Ecto neural progenitor cell (in vitro differentiated cells): Measurements from ENCODE around the gene ZBED1.

Source experiments
- DNase-seq: peaks from one replicate; pipeline ENCODE4 v3.0.0-alpha.2; 2018; ENCODE audit warnings: low spot score

The ZBED1 gene

GRCh38 chrX:2452799-2453198, 48.0 kb downstream of the ZBED1 start:
- DNase-seq, result no peak

- DNase-seq, result no peak
Observed at GRCh38 chrX:2452317-2452784, 48.4 kb downstream of the ZBED1 start.

GRCh38 chrX:2451501-2452316, 49.1 kb downstream of the ZBED1 start:
- no peak for DNase-seq

- no peak for DNase-seq
Observed at GRCh38 chrX:2450681-2451080, 50.1 kb downstream of the ZBED1 start.

GRCh38 chrX:2449135-2449886, 51.5 kb downstream of the ZBED1 start:
- DNase-seq, result no peak

- DNase-seq, result no peak
Observed at GRCh38 chrX:2447484-2447883, 53.3 kb downstream of the ZBED1 start.

GRCh38 chrX:2446815-2447214, 54.0 kb downstream of the ZBED1 start:
- DNase-seq, result no peak

- DNase-seq, result no peak
Observed at GRCh38 chrX:2445662-2446623, 54.8 kb downstream of the ZBED1 start.

- no peak for DNase-seq
Observed at GRCh38 chrX:2442694-2443093, 58.1 kb downstream of the ZBED1 start.

- DNase-seq, result no peak
Observed at GRCh38 chrX:2441466-2441865, 59.3 kb downstream of the ZBED1 start.

GRCh38 chrX:2439613-2440012, 61.2 kb downstream of the ZBED1 start:
- DNase-seq, result no peak
